PFSK-1 (cell line): ENCODE results near the gene PRR11.

ENCODE experiments used
- FOXP2 ChIP-seq: optimal IDR thresholded peaks from 2 replicates; pipeline ENCODE3; 2011; ENCODE audit warnings: borderline replicate concordance, control low read depth, inconsistent platforms; ENCODE audit not compliant: insufficient read depth; ENCODE audit errors: extremely low read length, extremely low read depth
- POLR2AphosphoS5 ChIP-seq: IDR thresholded peaks from 2 replicates; pipeline ENCODE4 v1.6.1; 2012; ENCODE audit warnings: low read depth, mild to moderate bottlenecking, control low read depth, low read length, moderate library complexity
- REST ChIP-seq, 2 experiments: IDR thresholded peaks; 2 replicates each; pipeline versions ENCODE4 v1.6.1 to v1.8.0; 2011 to 2012; ENCODE audit warnings: low read depth in 2 of 2, low read length in 2 of 2, control low read depth in 1 of 2, inconsistent platforms in 1 of 2, mild to moderate bottlenecking in 1 of 2, moderate library complexity in 1 of 2; ENCODE audit not compliant: insufficient read depth in 1 of 2
- SIN3A ChIP-seq: IDR thresholded peaks from 2 replicates; pipeline ENCODE4 v1.6.1; 2012; ENCODE audit warnings: mild to moderate bottlenecking, low read length, moderate library complexity, borderline replicate concordance; ENCODE audit not compliant: insufficient read depth
- TAF1 ChIP-seq: IDR thresholded peaks from 2 replicates; pipeline ENCODE4 v1.6.1; 2012; ENCODE audit warnings: low read length, control low read depth, borderline replicate concordance; ENCODE audit not compliant: insufficient read depth

PRR11 gene

GRCh38 chr17:59121901-59122480, 33.6 kb upstream of the PRR11 start:
- no peak for TF ChIP-seq POLR2AphosphoS5
- no peak for TF ChIP-seq REST (IDR thresholded peaks at IDR 0.05; ENCODE audit: insufficient read depth in 1 of 2, low read depth in 2 of 2, low read length in 2 of 2)
- TF ChIP-seq FOXP2 = no peak
- no peak for TF ChIP-seq SIN3A
- no peak for TF ChIP-seq TAF1

GRCh38 chr17:59124665-59125064, 30.9 kb upstream of the PRR11 start:
- no peak for TF ChIP-seq FOXP2
- no peak for TF ChIP-seq REST (IDR thresholded peaks at IDR 0.05; ENCODE audit: insufficient read depth in 1 of 2, low read depth in 2 of 2, low read length in 2 of 2)
- no peak for TF ChIP-seq SIN3A
- no peak for TF ChIP-seq POLR2AphosphoS5
- no peak for TF ChIP-seq TAF1

- TF ChIP-seq POLR2AphosphoS5 (no peak), TAF1 (no peak), REST (IDR thresholded peaks at IDR 0.05; ENCODE audit: insufficient read depth in 1 of 2, low read depth in 2 of 2, low read length in 2 of 2) (no peak), FOXP2 (no peak), SIN3A (no peak)
These were observed 28.6 kb upstream of the PRR11 start for GRCh38 chr17:59126809-59127417.

GRCh38 chr17:59129814-59130213, 25.7 kb upstream of the PRR11 start:
- TF ChIP-seq FOXP2 = no peak
- TF ChIP-seq SIN3A = no peak
- TF ChIP-seq REST (IDR thresholded peaks at IDR 0.05; ENCODE audit: insufficient read depth in 1 of 2, low read depth in 2 of 2, low read length in 2 of 2) = no peak
- TF ChIP-seq POLR2AphosphoS5 = no peak
